ENCODE measurements around the gene ANXA4.
A peak's percentile ranks its signal among the peaks of the same experiment; 100 is the strongest.

DNA sequence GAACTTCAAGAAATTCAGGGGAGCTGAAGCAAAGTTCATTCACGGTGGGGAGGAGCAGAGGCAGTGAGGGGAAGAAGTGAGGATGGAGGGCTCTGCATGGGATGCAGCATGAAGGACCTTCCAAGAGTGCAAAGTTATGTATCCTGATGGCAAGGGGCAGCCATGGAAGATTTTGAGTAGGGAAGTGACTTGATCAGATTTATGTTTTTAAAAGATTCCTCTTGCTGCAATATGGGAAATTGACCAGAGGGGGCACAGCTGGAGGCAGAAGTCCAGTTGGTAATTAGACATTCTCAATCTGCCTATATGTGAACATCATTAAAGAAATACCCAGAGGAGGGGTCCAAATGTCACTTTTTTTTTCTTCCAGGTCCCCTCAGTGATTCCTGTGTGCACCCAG lies 21.5 kb upstream of the ANXA4 start:
- TF ChIP-seq POLR2A (IDR thresholded peaks at IDR 0.05; ENCODE audit: low read length) (no peak), JUNB (IDR thresholded peaks at IDR 0.05) (no peak), MAZ (IDR thresholded peaks at IDR 0.05; ENCODE audit: borderline replicate concordance, low read depth, low read length) (no peak), RCOR1 (IDR thresholded peaks at IDR 0.05; ENCODE audit: low read depth, low read length) (no peak), RFX5 (IDR thresholded peaks at IDR 0.05) (no peak), RAD21 (conservative IDR thresholded peaks at IDR 0.05 in 1 of 2, IDR thresholded peaks at IDR 0.05 in 1 of 2) (0 out of 5 replicates have a peak, but pooled peaks of 1 of the 2 experiments have one; percentile 32), JUN (IDR thresholded peaks at IDR 0.05) (no peak), KDM1A (IDR thresholded peaks at IDR 0.05; ENCODE audit: low read depth) (no peak), CEBPB (IDR thresholded peaks at IDR 0.05) (no peak), BHLHE40 (IDR thresholded peaks at IDR 0.05; ENCODE audit: low read depth, low read length) (no peak)
- TF ChIP-seq, protein P1, sequence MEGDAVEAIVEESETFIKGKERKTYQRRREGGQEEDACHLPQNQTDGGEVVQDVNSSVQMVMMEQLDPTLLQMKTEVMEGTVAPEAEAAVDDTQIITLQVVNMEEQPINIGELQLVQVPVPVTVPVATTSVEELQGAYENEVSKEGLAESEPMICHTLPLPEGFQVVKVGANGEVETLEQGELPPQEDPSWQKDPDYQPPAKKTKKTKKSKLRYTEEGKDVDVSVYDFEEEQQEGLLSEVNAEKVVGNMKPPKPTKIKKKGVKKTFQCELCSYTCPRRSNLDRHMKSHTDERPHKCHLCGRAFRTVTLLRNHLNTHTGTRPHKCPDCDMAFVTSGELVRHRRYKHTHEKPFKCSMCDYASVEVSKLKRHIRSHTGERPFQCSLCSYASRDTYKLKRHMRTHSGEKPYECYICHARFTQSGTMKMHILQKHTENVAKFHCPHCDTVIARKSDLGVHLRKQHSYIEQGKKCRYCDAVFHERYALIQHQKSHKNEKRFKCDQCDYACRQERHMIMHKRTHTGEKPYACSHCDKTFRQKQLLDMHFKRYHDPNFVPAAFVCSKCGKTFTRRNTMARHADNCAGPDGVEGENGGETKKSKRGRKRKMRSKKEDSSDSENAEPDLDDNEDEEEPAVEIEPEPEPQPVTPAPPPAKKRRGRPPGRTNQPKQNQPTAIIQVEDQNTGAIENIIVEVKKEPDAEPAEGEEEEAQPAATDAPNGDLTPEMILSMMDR (IDR thresholded peaks at IDR 0.05) = no peak; the same call in 2 of the 3 replicates
- TF ChIP-seq, protein P2, sequence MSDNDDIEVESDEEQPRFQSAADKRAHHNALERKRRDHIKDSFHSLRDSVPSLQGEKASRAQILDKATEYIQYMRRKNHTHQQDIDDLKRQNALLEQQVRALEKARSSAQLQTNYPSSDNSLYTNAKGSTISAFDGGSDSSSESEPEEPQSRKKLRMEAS (IDR thresholded peaks at IDR 0.05) = no peak
- TF ChIP-seq, protein P3, sequence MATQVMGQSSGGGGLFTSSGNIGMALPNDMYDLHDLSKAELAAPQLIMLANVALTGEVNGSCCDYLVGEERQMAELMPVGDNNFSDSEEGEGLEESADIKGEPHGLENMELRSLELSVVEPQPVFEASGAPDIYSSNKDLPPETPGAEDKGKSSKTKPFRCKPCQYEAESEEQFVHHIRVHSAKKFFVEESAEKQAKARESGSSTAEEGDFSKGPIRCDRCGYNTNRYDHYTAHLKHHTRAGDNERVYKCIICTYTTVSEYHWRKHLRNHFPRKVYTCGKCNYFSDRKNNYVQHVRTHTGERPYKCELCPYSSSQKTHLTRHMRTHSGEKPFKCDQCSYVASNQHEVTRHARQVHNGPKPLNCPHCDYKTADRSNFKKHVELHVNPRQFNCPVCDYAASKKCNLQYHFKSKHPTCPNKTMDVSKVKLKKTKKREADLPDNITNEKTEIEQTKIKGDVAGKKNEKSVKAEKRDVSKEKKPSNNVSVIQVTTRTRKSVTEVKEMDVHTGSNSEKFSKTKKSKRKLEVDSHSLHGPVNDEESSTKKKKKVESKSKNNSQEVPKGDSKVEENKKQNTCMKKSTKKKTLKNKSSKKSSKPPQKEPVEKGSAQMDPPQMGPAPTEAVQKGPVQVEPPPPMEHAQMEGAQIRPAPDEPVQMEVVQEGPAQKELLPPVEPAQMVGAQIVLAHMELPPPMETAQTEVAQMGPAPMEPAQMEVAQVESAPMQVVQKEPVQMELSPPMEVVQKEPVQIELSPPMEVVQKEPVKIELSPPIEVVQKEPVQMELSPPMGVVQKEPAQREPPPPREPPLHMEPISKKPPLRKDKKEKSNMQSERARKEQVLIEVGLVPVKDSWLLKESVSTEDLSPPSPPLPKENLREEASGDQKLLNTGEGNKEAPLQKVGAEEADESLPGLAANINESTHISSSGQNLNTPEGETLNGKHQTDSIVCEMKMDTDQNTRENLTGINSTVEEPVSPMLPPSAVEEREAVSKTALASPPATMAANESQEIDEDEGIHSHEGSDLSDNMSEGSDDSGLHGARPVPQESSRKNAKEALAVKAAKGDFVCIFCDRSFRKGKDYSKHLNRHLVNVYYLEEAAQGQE (IDR thresholded peaks at IDR 0.05) = no peak

All from A549 (cell line).